A549 (cell line): Measurements from ENCODE around the gene GSTK1. TPM values are rescaled to one million over a fixed set of nuclear protein-coding genes. Genes with fewer than 3 reads are reported as not detected.
A peak's percentile ranks its signal among the peaks of the same experiment; 100 is the strongest.

Source experiments
- ATAC-seq, 2 experiments: fragments of 200-7000 bp in 1 of 2; fragments of >200 bp in 1 of 2; cut with Nextera tagmentation in 1 of 2; cut with Tn5 transposase in 1 of 2; 3 replicates each; pipeline versions ENCODE4 v1.8.0 to v1.9.1; 2018 to 2020; ENCODE audit warnings: mild to moderate bottlenecking in 1 of 2, moderate library complexity in 1 of 2
- CTCF ChIA-PET: fragments of 300-600 bp; sonication (Branson Sonifier 250); formaldehyde crosslinking; extraction: SDS; loops from one replicate; lab custom pipeline; 2021; ENCODE audit warnings: antibody characterized with exemption, inconsistent platforms; lab: Yijun Ruan, JAX
- POLR2A ChIA-PET: fragments of 350-600 bp; formaldehyde crosslinking; extraction: SDS; loops from one replicate; lab custom pipeline; 2021; ENCODE audit warnings: antibody characterized with exemption, inconsistent platforms; lab: Yijun Ruan, JAX
- DNase-seq, 2 experiments: peaks; one replicate each; pipeline versions ENCODE4 v3.0.0 to v3.0.0-alpha.2; 2011 to 2016; ENCODE audit warnings: low read depth in 1 of 2, low spot score in 1 of 2
- FAIRE-seq: peaks from 2 replicates; lab custom pipeline; 2011; peaks lifted over from hg19 to GRCh38; lab: Jason Lieb, UNC
- H3K27ac ChIP-seq, 2 experiments: fragments of >200 bp; sonication (Bioruptor Twin); formaldehyde crosslinking; 3 replicates each; pipeline ENCODE4 v1.5.1; 2016 to 2017
- H3K4me1 ChIP-seq: fragments of >200 bp; sonication (Bioruptor Twin); formaldehyde crosslinking; 3 replicates; pipeline ENCODE4 v1.6.1; 2016
- H3K4me2 ChIP-seq: fragments of >200 bp; sonication (Bioruptor Twin); formaldehyde crosslinking; 3 replicates; pipeline ENCODE4 v1.6.1; 2016
- H3K4me3 ChIP-seq: fragments of >200 bp; sonication (Bioruptor Twin); formaldehyde crosslinking; 3 replicates; pipeline ENCODE4 v1.5.1; 2016
- H3K9me3 ChIP-seq: fragments of >200 bp; sonication (Bioruptor Twin); formaldehyde crosslinking; 3 replicates; pipeline ENCODE4 v1.6.1; 2016
- ESRRA ChIP-seq: fragments of 150-350 bp; IDR thresholded peaks from 2 replicates; pipeline ENCODE4 v1.6.1; 2014; ENCODE audit warnings: mild to moderate bottlenecking, low read length, borderline replicate concordance
- JUN ChIP-seq, 2 experiments: fragments of >200 bp; sonication (Bioruptor Twin); formaldehyde crosslinking; IDR thresholded peaks; 2 replicates in 1 of 2; 3 replicates in 1 of 2; pipeline ENCODE4 v1.6.1; 2016 to 2017
- JUNB ChIP-seq: fragments of >200 bp; sonication (Bioruptor Twin); formaldehyde crosslinking; IDR thresholded peaks from 2 replicates; pipeline ENCODE4 v1.6.1; 2016
- MAZ ChIP-seq: fragments of 150-350 bp; IDR thresholded peaks from 2 replicates; pipeline ENCODE4 v1.6.1; 2014; ENCODE audit warnings: antibody characterized with exemption, low read depth, low read length, borderline replicate concordance
- NFE2L2 ChIP-seq: fragments of 150-350 bp; conservative IDR thresholded peaks from 2 replicates; pipeline ENCODE4 v1.6.1; 2014; ENCODE audit warnings: low read length
- POLR2A ChIP-seq: IDR thresholded peaks from 2 replicates; pipeline ENCODE4 v1.6.1; 2012; ENCODE audit warnings: mild to moderate bottlenecking, low read length
- POLR2AphosphoS2 ChIP-seq: conservative IDR thresholded peaks from 2 replicates; pipeline ENCODE4 v1.6.1; 2012; ENCODE audit warnings: low read length, improper control_type of control experiment, inconsistent platforms
- RARB ChIP-seq: fragments of 250-450 bp; sonication (Bioruptor Pico); IDR thresholded peaks from 2 replicates; pipeline ENCODE4 v1.8.0; 2021; ENCODE audit warnings: mild to moderate bottlenecking, moderate library complexity
- REST ChIP-seq: fragments of 200-600 bp; sonication (generic); IDR thresholded peaks from 2 replicates; pipeline ENCODE4 v1.6.1; 2016; ENCODE audit warnings: antibody characterized with exemption, mild to moderate bottlenecking, moderate library complexity
- TP53 ChIP-seq: fragments of 250-450 bp; sonication (Bioruptor Pico); IDR thresholded peaks from 2 replicates; pipeline ENCODE4 v1.5.0; 2021; ENCODE audit warnings: mild to moderate bottlenecking, moderate library complexity
- WGBS: methylation state at CpG from one replicate; pipeline ENCODE4 v1.1.6; 2017; ENCODE audit errors: missing lambda C conversion rate; 5-methylcytosine and 5-hydroxymethylcytosine counted together
- polyA plus RNA-seq, 4 experiments: library from polyadenylated mRNA; depleted of rRNA in 3 of 4; stranded (reverse); fragments of >200 nt; fragmentation: RNase III in 1 of 4; extraction: RNeasy Plus Mini Kit Qiagen cat#74134 plus additional on column Dnase treatment in 1 of 4; gene quantifications; 2 replicates in 3 of 4; 3 replicates in 1 of 4; pipeline ENCODE4 v1.2.3, GENCODE V29; 2011 to 2017
- TF ChIP-seq, protein P1 (sequence below): IDR thresholded peaks from 2 replicates; pipeline ENCODE4 v1.6.1; 2012
- TF ChIP-seq, protein P2 (sequence below): fragments of >200 bp; sonication (Bioruptor Twin); formaldehyde crosslinking; IDR thresholded peaks from 2 replicates; pipeline ENCODE4 v1.6.1; 2016
- TF ChIP-seq, protein P3 (sequence below): fragments of 250-450 bp; sonication (Bioruptor Pico); IDR thresholded peaks from 2 replicates; pipeline ENCODE4 v1.5.0; 2021; ENCODE audit warnings: mild to moderate bottlenecking, moderate library complexity, borderline replicate concordance

Gene GSTK1
- polyA plus RNA-seq, 2 of the 4 experiments (the other 2 are of a cell fraction) = 76.6 to 91.5 TPM

GRCh38 chr7:143272871-143273270 lies 9.6 kb downstream of the GSTK1 start (continued):
- no peak for TF ChIP-seq REST
- no peak for TF ChIP-seq JUNB
- TF ChIP-seq, all 56 proteins: peak for 0

DNA sequence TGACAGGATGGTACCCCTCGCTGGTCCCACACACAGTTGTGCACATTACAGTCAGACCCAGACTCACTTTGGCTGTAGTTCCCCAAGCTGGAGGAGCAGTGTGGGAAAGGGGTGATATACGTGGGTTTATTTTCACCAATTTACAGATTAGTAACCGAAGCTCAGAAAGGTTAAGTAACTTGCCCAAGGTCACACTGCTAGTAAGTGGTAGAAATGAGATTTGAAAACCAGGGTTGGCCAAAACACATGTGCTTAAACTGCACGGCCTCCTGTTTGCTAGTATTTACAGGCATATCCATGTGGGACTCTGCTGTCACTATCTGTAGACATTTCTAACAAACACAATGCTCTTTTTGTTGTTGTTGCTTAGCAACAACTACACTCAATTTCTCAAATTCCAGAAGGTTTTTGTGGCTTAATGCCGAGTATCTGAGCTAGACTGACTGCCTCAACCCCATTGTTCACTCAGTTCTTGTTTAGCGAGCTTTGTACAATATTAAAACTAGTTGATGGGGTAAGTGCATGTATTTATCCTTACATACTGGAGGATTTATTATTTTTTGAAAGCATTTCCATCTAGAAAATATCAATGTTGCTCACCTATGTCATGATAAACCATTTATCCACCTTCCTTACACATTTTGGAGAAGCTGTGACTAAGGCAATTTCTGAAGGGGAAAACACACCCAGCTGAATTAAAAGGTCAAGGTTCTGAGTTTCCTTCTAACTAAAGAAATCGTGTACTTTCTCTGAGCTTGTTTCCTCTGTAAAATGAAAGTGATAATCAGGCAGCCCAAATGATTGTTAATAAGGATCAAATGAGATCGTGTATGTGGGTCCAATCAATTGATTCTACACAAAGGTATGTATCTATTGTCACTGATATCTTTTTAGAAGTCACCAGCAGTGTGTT lies 16.2 kb downstream of the GSTK1 start:
- FAIRE-seq = no peak
- WGBS = 48% methylated on average over 8 of the region's 8 CpGs
- peak; percentile 56 to 83; a peak in 5 of 6 replicates for ATAC-seq
- TF ChIP-seq TP53 = no peak
- TF ChIP-seq ESRRA = no peak
- H3K27ac ChIP-seq = no peak overlapping the region
- ChIA-PET CTCF (interaction anchor here (0.8 to 1.6 kb wide), 3 partner anchors 39 to 457 kb away, joined by 3 to 4 read pairs (median 3); no protein-coding TSS in a partner anchor), POLR2A (interaction anchor here (1.2 kb wide), 1 partner anchor 9 kb away, joined by 6 read pairs; the partner anchor contains the start of gene CASP2)
- peaks cover 11% of the 10 kb centered on the region; the same call in 2 of the 3 replicates for H3K4me1 ChIP-seq
- H3K4me2 ChIP-seq = peak overlapping the region; percentile 44
- peak; percentile 27 to 44 for DNase-seq
- H3K9me3 ChIP-seq = no peaks in the 10 kb centered on the region
- no peak overlapping the region for H3K4me3 ChIP-seq

DNA sequence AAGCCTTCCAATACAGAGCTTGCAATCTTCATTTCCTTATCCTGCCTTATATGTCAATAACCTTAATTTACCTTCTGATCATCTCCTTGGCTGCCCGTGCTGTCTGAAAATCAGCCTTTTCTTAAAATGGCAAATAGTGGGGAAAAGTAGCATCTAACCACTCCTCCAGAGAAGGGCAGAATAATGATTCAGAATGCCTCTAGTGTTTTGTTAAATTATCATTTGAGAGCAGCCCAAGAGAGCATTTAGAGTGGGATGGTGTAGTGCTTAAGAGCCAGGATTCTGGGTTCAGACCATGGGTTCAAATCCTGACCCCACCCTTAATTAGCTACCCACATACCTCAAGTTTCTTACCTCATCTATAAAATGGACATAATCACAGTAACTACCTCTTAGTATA lies 16.9 kb downstream of the GSTK1 start:
- ATAC-seq (no peak), DNase-seq (no peak), FAIRE-seq (no peak)
- no peak overlapping the region for H3K27ac ChIP-seq
- no peaks in the 10 kb centered on the region for H3K9me3 ChIP-seq
- TF ChIP-seq JUN (IDR thresholded peaks at IDR 0.05) = no peak
- TF ChIP-seq MAZ = no peak
- TF ChIP-seq POLR2AphosphoS2 = no peak
- no peak for TF ChIP-seq RARB
- no peak for TF ChIP-seq NFE2L2
- TF ChIP-seq, protein P1, sequence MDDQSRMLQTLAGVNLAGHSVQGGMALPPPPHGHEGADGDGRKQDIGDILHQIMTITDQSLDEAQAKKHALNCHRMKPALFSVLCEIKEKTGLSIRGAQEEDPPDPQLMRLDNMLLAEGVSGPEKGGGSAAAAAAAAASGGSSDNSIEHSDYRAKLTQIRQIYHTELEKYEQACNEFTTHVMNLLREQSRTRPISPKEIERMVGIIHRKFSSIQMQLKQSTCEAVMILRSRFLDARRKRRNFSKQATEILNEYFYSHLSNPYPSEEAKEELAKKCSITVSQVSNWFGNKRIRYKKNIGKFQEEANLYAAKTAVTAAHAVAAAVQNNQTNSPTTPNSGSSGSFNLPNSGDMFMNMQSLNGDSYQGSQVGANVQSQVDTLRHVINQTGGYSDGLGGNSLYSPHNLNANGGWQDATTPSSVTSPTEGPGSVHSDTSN = no peak
- TF ChIP-seq, protein P2, sequence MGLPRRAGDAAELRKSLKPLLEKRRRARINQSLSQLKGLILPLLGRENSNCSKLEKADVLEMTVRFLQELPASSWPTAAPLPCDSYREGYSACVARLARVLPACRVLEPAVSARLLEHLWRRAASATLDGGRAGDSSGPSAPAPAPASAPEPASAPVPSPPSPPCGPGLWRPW = no peak
- TF ChIP-seq POLR2A = no peak
- TF ChIP-seq, protein P3, sequence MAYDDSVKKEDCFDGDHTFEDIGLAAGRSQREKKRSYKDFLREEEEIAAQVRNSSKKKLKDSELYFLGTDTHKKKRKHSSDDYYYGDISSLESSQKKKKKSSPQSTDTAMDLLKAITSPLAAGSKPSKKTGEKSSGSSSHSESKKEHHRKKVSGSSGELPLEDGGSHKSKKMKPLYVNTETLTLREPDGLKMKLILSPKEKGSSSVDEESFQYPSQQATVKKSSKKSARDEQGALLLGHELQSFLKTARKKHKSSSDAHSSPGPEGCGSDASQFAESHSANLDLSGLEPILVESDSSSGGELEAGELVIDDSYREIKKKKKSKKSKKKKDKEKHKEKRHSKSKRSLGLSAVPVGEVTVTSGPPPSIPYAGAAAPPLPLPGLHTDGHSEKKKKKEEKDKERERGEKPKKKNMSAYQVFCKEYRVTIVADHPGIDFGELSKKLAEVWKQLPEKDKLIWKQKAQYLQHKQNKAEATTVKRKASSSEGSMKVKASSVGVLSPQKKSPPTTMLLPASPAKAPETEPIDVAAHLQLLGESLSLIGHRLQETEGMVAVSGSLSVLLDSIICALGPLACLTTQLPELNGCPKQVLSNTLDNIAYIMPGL (CRISPR knock-in tag) = no peak
- H3K4me3 ChIP-seq = no peak overlapping the region
- CTCF ChIA-PET = interaction anchor here (0.8 to 0.9 kb wide), 2 partner anchors 48 to 100 kb away, joined by 3 read pairs; no protein-coding TSS in a partner anchor
- H3K4me1 ChIP-seq = peaks cover 15% of the 10 kb centered on the region
- peak overlapping the region; percentile 44 for H3K4me2 ChIP-seq
- POLR2A ChIA-PET = interaction anchor here (1.2 kb wide), 1 partner anchor 8 kb away, joined by 6 read pairs; the partner anchor contains the start of gene CASP2
- WGBS = 57% methylated on average over 1 of the region's 1 CpG
